B cell (primary cell): Measurements from ENCODE around the gene ATXN2L.

Experiments
- CTCF ChIP-seq: fragments of 200-600 bp; IDR thresholded peaks from one replicate; pipeline ENCODE4 v1.8.0; 2022; ENCODE audit warnings: antibody characterized with exemption, mild to moderate bottlenecking
- EZH2 ChIP-seq: IDR thresholded peaks from 2 replicates; pipeline ENCODE4 v1.6.1; 2012; ENCODE audit warnings: borderline replicate concordance, low read depth, mild to moderate bottlenecking, moderate library complexity, low read length; ENCODE audit not compliant: insufficient read depth, poor library complexity, severe bottlenecking

- TF ChIP-seq CTCF (no peak), EZH2 (no peak)
Observed at GRCh38 chr16:28835864-28836760, 13.3 kb downstream of the ATXN2L start.
